SKM-1 treated with dmso at 0.1 percent for 144 hours (cell line): Measurements from ENCODE around the gene ACOT6.
"Not testable (repeated sequence)": the region's sequence is repeated elsewhere in the genome, so short reads cannot be mapped to it uniquely, and the experiment has no call there.

ENCODE experiments used
- DNase-seq: peaks from one replicate; lab custom pipeline; 2025; ENCODE audit not compliant: unreplicated experiment; lab: John Stamatoyannopoulos, UW

ACOT6 gene

GRCh38 chr14:73644531-73645247 is 32.4 kb downstream of the ACOT6 start, which contains the start of gene DNAL1:
DNAL1 (plus strand) TSS chr14:73644986; CDS start chr14:73645040, 54 bp downstream.
- DNase-seq: peak; percentile 65

GRCh38 chr14:73645248-73645610 is 32.9 kb downstream of the ACOT6 start:
- no peak for DNase-seq

GRCh38 chr14:73651005-73651404 is 38.7 kb downstream of the ACOT6 start:
- no peak for DNase-seq

GRCh38 chr14:73655851-73656250 is 43.5 kb downstream of the ACOT6 start:
- no peak for DNase-seq

GRCh38 chr14:73659202-73659601 is 46.9 kb downstream of the ACOT6 start:
- DNase-seq: not testable (repeated sequence)

GRCh38 chr14:73660511-73660910 is 48.2 kb downstream of the ACOT6 start:
- no peak for DNase-seq

- no peak for DNase-seq
These were observed 49.6 kb downstream of the ACOT6 start for GRCh38 chr14:73661872-73662271.

- peak; percentile 1 for DNase-seq
These were observed 50.2 kb downstream of the ACOT6 start for GRCh38 chr14:73662487-73662943.

GRCh38 chr14:73663548-73664212 is 51.4 kb downstream of the ACOT6 start:
- DNase-seq: no peak

GRCh38 chr14:73665130-73665529 is 52.8 kb downstream of the ACOT6 start:
- no peak for DNase-seq

- no peak for DNase-seq
These were observed 54.3 kb downstream of the ACOT6 start for GRCh38 chr14:73666583-73666982.

- no peak for DNase-seq
These were observed 55.5 kb downstream of the ACOT6 start for GRCh38 chr14:73667854-73668253.
